MCF 10A (cell line): ENCODE data around the gene PAK6. TPM values are rescaled to one million over a fixed set of nuclear protein-coding genes. Genes with fewer than 3 reads are reported as not detected.
A peak's percentile ranks its signal among the peaks of the same experiment; 100 is the strongest.

Experiments used
- BruUV-seq: library from RNA; stranded (reverse); fragments of 400-500 nt; replicated peaks from 2 replicates; lab custom pipeline; 2021; lab: Mats Ljungman, UMichigan
- CTCF ChIA-PET: fragments of 300-600 bp; sonication (Branson Sonifier 250); formaldehyde crosslinking; extraction: SDS; loops from one replicate; lab custom pipeline; 2021; ENCODE audit warnings: antibody characterized with exemption, inconsistent platforms; lab: Yijun Ruan, JAX
- POLR2A ChIA-PET: fragments of 300-600, 350-650 bp; sonication (Branson Sonifier 250); formaldehyde crosslinking; extraction: SDS; loops from one replicate; lab custom pipeline; 2020; ENCODE audit warnings: antibody characterized with exemption, inconsistent platforms; lab: Yijun Ruan, JAX
- DNase-seq: peaks from one replicate; pipeline ENCODE4 v3.0.0-alpha.2; 2018; ENCODE audit not compliant: unreplicated experiment
- H3K27ac Mint-ChIP-seq: one replicate; pipeline ENCODE4 v1.8.0; 2022; ENCODE audit warnings: mild to moderate bottlenecking, low read depth, mixed read lengths; ENCODE audit not compliant: unreplicated experiment
- H3K27me3 Mint-ChIP-seq: one replicate; pipeline ENCODE4 v1.8.0; 2022; ENCODE audit warnings: mixed read lengths; ENCODE audit not compliant: insufficient read depth, unreplicated experiment
- H3K36me3 Mint-ChIP-seq: one replicate; pipeline ENCODE4 v1.8.0; 2022; ENCODE audit warnings: mild to moderate bottlenecking, moderate library complexity, mixed read lengths; ENCODE audit not compliant: insufficient read depth, unreplicated experiment
- H3K4me1 Mint-ChIP-seq: one replicate; pipeline ENCODE4 v1.8.0; 2022; ENCODE audit warnings: mixed read lengths; ENCODE audit not compliant: insufficient read depth, unreplicated experiment
- H3K4me3 Mint-ChIP-seq: one replicate; pipeline ENCODE4 v1.8.0; 2022; ENCODE audit warnings: mild to moderate bottlenecking, moderate library complexity, mixed read lengths; ENCODE audit not compliant: unreplicated experiment
- H3K9me3 Mint-ChIP-seq: one replicate; pipeline ENCODE4 v1.8.0; 2022; ENCODE audit warnings: mixed read lengths; ENCODE audit not compliant: unreplicated experiment
- CTCF ChIP-seq: fragments of 200-600 bp; IDR thresholded peaks from one replicate; pipeline ENCODE4 v1.8.0; 2022; ENCODE audit warnings: antibody characterized with exemption, mild to moderate bottlenecking; ENCODE audit not compliant: unreplicated experiment
- intact Hi-C: fragments of 100-400 bp; cut with micrococcal nuclease; formaldehyde crosslinking; loops from 2 replicates; pipeline ENCODE4 v1.14.1; 2022
- total RNA-seq: library from RNA; stranded (reverse); gene quantifications from 2 replicates; pipeline ENCODE4 v1.2.3, GENCODE V29; 2022

PAK6 gene
- total RNA-seq, 1 experiment from 2014 or later: 9.3 TPM

GRCh38 chr15:40264321-40265153 is 25.7 kb downstream of the PAK6 start:
- BruUV-seq: no TSS peak
- DNase-seq: no peak
- H3K27ac Mint-ChIP-seq: no peak overlapping the region
- H3K4me3 Mint-ChIP-seq: no peak overlapping the region
- H3K4me1 Mint-ChIP-seq: peaks cover 7% of the 10 kb centered on the region
- no peak for TF ChIP-seq CTCF
- peaks cover 34% of the 10 kb centered on the region for H3K36me3 Mint-ChIP-seq
- CTCF ChIA-PET: interaction anchor here (0.7 to 5.4 kb wide), 5 partner anchors 10 to 198 kb away, joined by 3 to 35 read pairs (median 8); partner anchors contain the start of gene PAK6
- POLR2A ChIA-PET: interaction anchor here (0.9 kb wide), 1 partner anchor 347 kb away, joined by 4 read pairs; no protein-coding TSS in a partner anchor
- intact Hi-C loops: no loop called here
- H3K9me3 Mint-ChIP-seq: no peaks in the 10 kb centered on the region
- no peaks in the 10 kb centered on the region for H3K27me3 Mint-ChIP-seq

DNA sequence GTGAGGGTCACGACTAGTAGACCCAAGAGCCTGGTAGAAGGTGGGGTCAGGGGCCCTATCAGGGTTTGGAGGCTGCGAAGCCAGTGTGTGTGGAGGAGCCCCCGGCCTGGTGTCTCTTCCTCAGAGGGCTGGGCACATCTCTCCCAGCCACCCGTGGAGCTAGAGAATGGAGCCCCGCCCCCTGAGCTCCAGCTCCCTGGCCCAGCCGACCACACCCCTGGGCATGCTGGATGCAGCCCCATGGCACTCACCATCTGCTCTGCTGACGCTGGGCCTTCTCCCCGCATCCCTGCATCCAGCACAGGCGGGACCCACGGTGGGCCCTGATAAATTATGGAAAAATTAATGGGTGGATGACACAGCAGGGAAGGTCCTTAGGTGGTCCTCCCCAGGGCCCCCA is 26.5 kb downstream of the PAK6 start:
- H3K9me3 Mint-ChIP-seq: no peaks in the 10 kb centered on the region
- BruUV-seq: no TSS peak
- intact Hi-C loops: no loop called here
- H3K27ac Mint-ChIP-seq: no peak overlapping the region
- ChIA-PET CTCF (interaction anchor here (1.3 to 5.4 kb wide), 4 partner anchors 9 to 48 kb away, joined by 3 to 35 read pairs (median 8); partner anchors contain the start of gene PAK6), POLR2A (interaction anchor here (1.4 to 4.8 kb wide), 2 partner anchors 22 to 26 kb away, joined by 3 to 42 read pairs; partner anchors contain the start of gene PAK6)
- H3K4me3 Mint-ChIP-seq: no peak overlapping the region
- peaks cover 32% of the 10 kb centered on the region for H3K36me3 Mint-ChIP-seq
- no peak for DNase-seq
- no peak for TF ChIP-seq CTCF
- H3K27me3 Mint-ChIP-seq: no peaks in the 10 kb centered on the region
- H3K4me1 Mint-ChIP-seq: peaks cover 7% of the 10 kb centered on the region

DNA sequence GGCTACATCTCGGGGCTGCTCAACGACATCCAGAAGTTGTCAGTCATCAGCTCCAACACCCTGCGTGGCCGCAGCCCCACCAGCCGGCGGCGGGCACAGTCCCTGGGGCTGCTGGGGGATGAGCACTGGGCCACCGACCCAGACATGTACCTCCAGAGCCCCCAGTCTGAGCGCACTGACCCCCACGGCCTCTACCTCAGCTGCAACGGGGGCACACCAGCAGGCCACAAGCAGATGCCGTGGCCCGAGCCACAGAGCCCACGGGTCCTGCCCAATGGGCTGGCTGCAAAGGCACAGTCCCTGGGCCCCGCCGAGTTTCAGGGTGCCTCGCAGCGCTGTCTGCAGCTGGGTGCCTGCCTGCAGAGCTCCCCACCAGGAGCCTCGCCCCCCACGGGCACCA is 27.0 kb downstream of the PAK6 start:
- Mint-ChIP-seq H3K4me1 (peaks cover 7% of the 10 kb centered on the region), H3K27ac (no peak overlapping the region), H3K9me3 (no peaks in the 10 kb centered on the region), H3K4me3 (no peak overlapping the region), H3K27me3 (no peaks in the 10 kb centered on the region), H3K36me3 (peaks cover 32% of the 10 kb centered on the region)
- intact Hi-C loops: loop anchor here (2.0 kb wide), 1 partner anchor 219 kb away; no protein-coding TSS in a partner anchor
- no peak for TF ChIP-seq CTCF
- no TSS peak for BruUV-seq
- ChIA-PET CTCF (interaction anchor here (1.3 to 5.4 kb wide), 4 partner anchors 8 to 48 kb away, joined by 3 to 35 read pairs (median 6); partner anchors contain the start of gene PAK6), POLR2A (interaction anchor here (1.4 to 4.8 kb wide), 5 partner anchors 22 to 49 kb away, joined by 3 to 42 read pairs (median 9); partner anchors contain the start of gene PAK6)
- DNase-seq: no peak

DNA sequence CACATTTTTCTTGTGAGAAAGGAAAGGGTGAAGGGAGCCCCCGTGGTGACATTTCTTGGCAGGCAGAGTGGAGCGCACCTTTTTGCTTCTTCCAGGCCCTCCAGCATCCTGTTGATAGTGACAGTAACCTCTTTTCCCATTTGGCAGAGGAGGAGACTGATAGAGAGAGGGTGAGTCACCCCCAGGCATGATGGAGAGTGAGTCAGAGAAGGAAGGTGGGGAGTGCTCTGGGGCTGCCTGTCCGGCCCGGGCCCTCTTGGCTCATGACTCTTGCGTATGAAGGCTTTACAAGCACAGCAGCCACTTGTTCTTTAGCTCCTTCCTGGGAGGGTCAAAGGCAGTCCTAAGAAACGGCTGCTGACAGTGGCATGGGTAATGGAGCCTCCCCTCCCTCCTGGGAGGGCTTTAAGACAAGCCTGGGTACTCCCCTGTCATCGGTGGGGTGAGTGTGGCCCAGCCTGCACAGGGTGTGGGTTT is 28.0 kb downstream of the PAK6 start:
- TF ChIP-seq CTCF: no peak
- BruUV-seq: no TSS peak
- Mint-ChIP-seq H3K4me1 (peaks cover 7% of the 10 kb centered on the region), H3K27me3 (no peaks in the 10 kb centered on the region), H3K9me3 (no peaks in the 10 kb centered on the region), H3K27ac (peak overlapping the region; percentile 20), H3K4me3 (no peak overlapping the region), H3K36me3 (peaks cover 32% of the 10 kb centered on the region)
- peak; percentile 96 for DNase-seq
- CTCF ChIA-PET: interaction anchor here (0.6 to 14.7 kb wide), 8 partner anchors 8 to 221 kb away, joined by 3 to 657 read pairs (median 4); no protein-coding TSS in a partner anchor
- intact Hi-C loops: loop anchor here (2.0 kb wide), 1 partner anchor 220 kb away; no protein-coding TSS in a partner anchor
- POLR2A ChIA-PET: interaction anchor here (0.7 to 4.8 kb wide), 9 partner anchors 18 to 223 kb away, joined by 3 to 42 read pairs (median 4); partner anchors contain the start of gene PAK6
